ENCODE data around the gene UPK1A.
"Not testable (repeated sequence)": the region's sequence is repeated elsewhere in the genome, so short reads cannot be mapped to it uniquely, and the experiment has no call there.

UPK1A gene

GRCh38 chr19:35715981-35716800 lies 49.9 kb downstream of the UPK1A start:
- no peak for DNase-seq (ENCODE audit: low spot score in 2 of 2)
- Mint-ChIP-seq H3K27ac (peak overlapping the region; percentile 99), H3K9me3 (no peaks in the 10 kb centered on the region), H3K36me3 (peaks cover 98% of the 10 kb centered on the region), H3K4me3 (peak overlapping the region; percentile 99), H3K4me1 (peaks cover 69% of the 10 kb centered on the region)
- no peak for ATAC-seq

DNA sequence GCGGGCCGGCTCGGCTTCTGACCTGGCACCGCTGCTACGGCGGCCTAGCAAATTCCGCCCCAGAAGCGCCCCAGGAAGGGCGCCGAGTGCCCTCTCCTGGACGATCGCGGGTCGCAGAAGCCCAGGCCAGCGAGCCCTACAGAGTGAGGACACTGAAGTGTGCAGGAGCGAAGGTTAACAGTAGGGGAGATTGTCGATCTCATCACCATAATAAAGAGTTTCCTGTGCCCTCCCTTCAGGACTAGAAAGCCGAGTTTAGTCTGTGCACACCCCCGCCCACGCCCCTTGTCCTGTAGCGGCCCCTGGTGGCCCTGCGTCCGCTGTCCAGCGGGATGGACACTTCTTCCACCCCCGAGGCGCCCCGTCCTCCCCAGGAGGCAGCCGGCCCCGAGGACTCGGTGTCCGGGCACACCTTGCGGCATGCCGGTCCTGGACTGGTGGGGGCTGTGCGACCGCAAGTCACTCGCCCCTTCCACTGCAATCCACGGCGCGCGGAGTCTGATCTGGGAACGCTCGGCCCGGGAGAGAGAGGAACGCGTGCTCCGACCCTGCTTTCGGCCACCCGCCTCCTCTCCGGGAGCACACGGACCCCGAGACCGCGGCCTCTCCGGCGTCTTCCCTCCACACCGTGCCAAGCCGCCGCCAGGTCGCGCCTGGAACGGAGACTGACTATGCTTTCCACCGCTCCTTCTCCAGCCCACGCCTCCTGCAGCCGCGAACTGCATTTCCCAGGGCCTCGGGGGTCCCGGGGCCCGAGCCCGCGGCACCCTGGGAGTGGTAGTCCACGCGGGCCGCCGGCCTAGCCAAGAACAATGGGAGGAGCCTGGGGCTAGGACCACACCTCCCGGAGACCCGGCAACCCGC lies 50.7 kb downstream of the UPK1A start:
- H3K36me3 Mint-ChIP-seq = peaks cover 98% of the 10 kb centered on the region
- peaks cover 71% of the 10 kb centered on the region for H3K4me1 Mint-ChIP-seq
- H3K9me3 Mint-ChIP-seq = no peaks in the 10 kb centered on the region
- ATAC-seq (peak; percentile 71), DNase-seq (ENCODE audit: low spot score in 2 of 2) (peak; percentile 77 to 97)
- H3K4me3 Mint-ChIP-seq = peak overlapping the region; percentile 99
- peak overlapping the region; percentile 99 for H3K27ac Mint-ChIP-seq

GRCh38 chr19:35717665-35718344 lies 51.5 kb downstream of the UPK1A start, which contains the start of gene KMT2B:
Gene KMT2B (plus strand): TSS chr19:35718003. CDS start chr19:35718019, 16 bp downstream.
- peak within 1 kb of the TSS; percentile 99 for H3K27ac Mint-ChIP-seq
- peak in 1 of 2 donors; percentile 88 for DNase-seq (ENCODE audit: low spot score in 2 of 2)
- peaks cover 71% of the 10 kb centered on the region for H3K4me1 Mint-ChIP-seq
- peak; percentile 4 for ATAC-seq
- peaks cover 98% of the 10 kb centered on the region for H3K36me3 Mint-ChIP-seq
- H3K4me3 Mint-ChIP-seq = peak within 1 kb of the TSS; percentile 99
- no peaks in the 10 kb centered on the region for H3K9me3 Mint-ChIP-seq

DNA sequence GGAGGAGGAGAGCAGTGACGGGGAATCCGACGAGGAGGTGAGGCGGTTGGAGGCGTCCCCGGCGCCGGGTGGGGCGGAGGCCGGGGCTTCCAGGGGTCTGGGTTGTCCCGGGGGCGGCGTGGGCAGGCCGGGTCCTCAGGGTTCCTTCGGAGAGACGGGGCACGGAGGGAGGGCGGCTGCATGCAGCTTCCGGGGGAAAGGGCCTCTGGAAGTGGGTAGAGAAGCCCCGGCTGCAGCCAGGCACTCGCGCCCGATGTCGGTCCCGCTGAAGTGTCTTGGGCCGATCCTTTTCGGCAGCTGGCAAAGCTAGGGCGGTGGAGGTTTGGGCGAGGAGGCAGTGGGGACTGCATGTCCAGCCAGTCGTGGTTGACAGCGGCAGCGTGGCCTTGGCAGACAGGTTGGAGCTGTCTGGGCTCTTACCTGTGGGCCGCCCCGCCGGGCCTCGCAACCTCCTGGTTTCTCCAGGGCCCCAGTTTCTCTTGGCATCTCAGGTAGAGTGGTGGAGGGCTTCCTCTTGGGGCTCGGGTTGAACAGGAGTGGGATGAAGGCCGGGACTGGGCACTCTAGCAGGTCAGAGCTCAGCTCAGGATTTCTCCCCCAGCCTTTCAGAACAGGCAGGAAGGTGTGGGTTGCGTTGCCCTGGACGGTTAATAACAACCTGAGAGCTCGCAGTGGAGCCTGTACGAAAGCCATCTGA lies 52.2 kb downstream of the UPK1A start:
- peak; percentile 4 for ATAC-seq
- Mint-ChIP-seq H3K4me1 (peaks cover 67% of the 10 kb centered on the region), H3K27ac (peak overlapping the region; percentile 94)

GRCh38 chr19:35719402-35720162 lies 53.3 kb downstream of the UPK1A start:
- no peak for ATAC-seq
- Mint-ChIP-seq H3K36me3 (peaks cover 98% of the 10 kb centered on the region), H3K27ac (peak overlapping the region; percentile 94), H3K9me3 (no peaks in the 10 kb centered on the region), H3K4me1 (peaks cover 64% of the 10 kb centered on the region), H3K4me3 (peak overlapping the region; percentile 81)
- no peak for DNase-seq (ENCODE audit: low spot score in 2 of 2)

More for the DNA sequence above, 52.2 kb downstream of the UPK1A start:
- Mint-ChIP-seq H3K9me3 (no peaks in the 10 kb centered on the region), H3K4me3 (peak overlapping the region; percentile 81), H3K36me3 (peaks cover 98% of the 10 kb centered on the region)
- peak; percentile 56 to 85 for DNase-seq (ENCODE audit: low spot score in 2 of 2)

- H3K4me3 Mint-ChIP-seq = peak overlapping the region; percentile 81
- peak overlapping the region; percentile 94 for H3K27ac Mint-ChIP-seq
- peaks cover 59% of the 10 kb centered on the region for H3K4me1 Mint-ChIP-seq
- H3K36me3 Mint-ChIP-seq = peaks cover 98% of the 10 kb centered on the region
- no peaks in the 10 kb centered on the region for H3K9me3 Mint-ChIP-seq
- no peak for ATAC-seq
- no peak for DNase-seq (ENCODE audit: low spot score in 2 of 2)
These were observed 53.8 kb downstream of the UPK1A start for GRCh38 chr19:35720163-35720524.

GRCh38 chr19:35720648-35721047 lies 54.3 kb downstream of the UPK1A start:
- H3K4me1 Mint-ChIP-seq = peaks cover 58% of the 10 kb centered on the region
- H3K36me3 Mint-ChIP-seq = peaks cover 98% of the 10 kb centered on the region
- ATAC-seq = no peak

DNA sequence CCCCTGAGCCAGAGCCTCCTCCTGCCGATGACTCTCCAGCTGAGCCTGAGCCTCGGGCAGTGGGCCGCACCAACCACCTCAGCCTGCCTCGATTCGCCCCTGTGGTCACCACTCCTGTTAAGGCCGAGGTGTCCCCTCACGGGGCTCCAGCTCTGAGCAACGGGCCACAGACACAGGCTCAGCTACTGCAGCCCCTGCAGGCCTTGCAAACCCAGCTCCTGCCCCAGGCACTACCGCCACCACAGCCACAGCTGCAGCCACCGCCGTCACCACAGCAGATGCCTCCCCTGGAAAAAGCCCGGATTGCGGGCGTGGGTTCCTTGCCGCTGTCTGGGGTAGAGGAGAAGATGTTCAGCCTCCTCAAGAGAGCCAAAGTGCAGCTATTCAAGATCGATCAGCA lies 55.1 kb downstream of the UPK1A start:
- Mint-ChIP-seq H3K27ac (peak overlapping the region; percentile 94), H3K4me3 (peak overlapping the region; percentile 81), H3K9me3 (no peaks in the 10 kb centered on the region), H3K4me1 (peaks cover 57% of the 10 kb centered on the region), H3K36me3 (peaks cover 98% of the 10 kb centered on the region)
- no peak for DNase-seq (ENCODE audit: low spot score in 2 of 2)
- no peak for ATAC-seq

More at GRCh38 chr19:35720648-35721047, 54.3 kb downstream of the UPK1A start:
- no peak for DNase-seq (ENCODE audit: low spot score in 2 of 2)
- H3K9me3 Mint-ChIP-seq = no peaks in the 10 kb centered on the region
- peak overlapping the region; percentile 94 for H3K27ac Mint-ChIP-seq
- H3K4me3 Mint-ChIP-seq = peak overlapping the region; percentile 81

- H3K4me3 Mint-ChIP-seq = no peak overlapping the region
- H3K36me3 Mint-ChIP-seq = peaks cover 98% of the 10 kb centered on the region
- no peak for DNase-seq (ENCODE audit: low spot score in 2 of 2)
- H3K27ac Mint-ChIP-seq = peak overlapping the region; percentile 94
- ATAC-seq = no peak
- no peaks in the 10 kb centered on the region for H3K9me3 Mint-ChIP-seq
- peaks cover 52% of the 10 kb centered on the region for H3K4me1 Mint-ChIP-seq
These were observed 56.1 kb downstream of the UPK1A start for GRCh38 chr19:35722461-35722860.

DNA sequence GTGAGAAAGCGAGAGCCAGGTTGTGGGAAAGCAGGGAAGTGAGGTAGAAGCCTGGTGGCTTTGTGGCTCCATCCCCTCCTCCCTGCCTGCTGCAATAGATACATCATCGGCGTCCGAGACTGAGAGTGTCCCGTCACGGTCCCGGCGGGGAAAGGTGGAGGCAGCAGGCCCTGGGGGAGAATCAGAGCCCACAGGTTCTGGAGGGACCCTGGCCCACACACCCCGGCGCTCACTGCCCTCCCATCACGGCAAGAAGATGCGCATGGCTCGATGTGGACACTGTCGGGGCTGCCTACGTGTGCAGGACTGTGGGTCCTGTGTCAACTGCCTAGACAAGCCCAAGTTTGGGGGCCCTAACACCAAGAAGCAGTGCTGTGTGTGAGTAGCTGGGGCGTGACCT lies 56.6 kb downstream of the UPK1A start:
- Mint-ChIP-seq H3K27ac (peak overlapping the region; percentile 94), H3K36me3 (peaks cover 99% of the 10 kb centered on the region), H3K9me3 (no peaks in the 10 kb centered on the region), H3K4me1 (peaks cover 52% of the 10 kb centered on the region), H3K4me3 (no peak overlapping the region)
- no peak for DNase-seq (ENCODE audit: low spot score in 2 of 2)
- ATAC-seq = no peak

DNA sequence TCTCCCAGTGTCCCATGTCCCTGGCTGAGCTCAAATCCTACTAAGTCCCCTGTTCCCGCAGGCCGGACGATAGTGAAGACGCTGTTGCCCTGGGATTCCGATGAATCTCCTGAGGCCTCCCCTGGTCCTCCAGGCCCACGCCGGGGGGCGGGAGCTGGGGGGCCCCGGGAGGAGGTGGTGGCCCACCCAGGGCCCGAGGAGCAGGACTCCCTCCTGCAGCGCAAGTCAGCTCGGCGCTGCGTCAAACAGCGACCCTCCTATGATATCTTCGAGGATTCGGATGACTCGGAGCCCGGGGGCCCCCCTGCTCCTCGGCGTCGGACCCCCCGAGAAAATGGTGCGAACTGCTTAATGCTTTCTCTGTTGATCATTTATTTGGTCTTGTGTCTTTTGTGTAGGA lies 57.4 kb downstream of the UPK1A start:
- H3K4me1 Mint-ChIP-seq = peaks cover 49% of the 10 kb centered on the region
- H3K4me3 Mint-ChIP-seq = no peak overlapping the region
- DNase-seq (ENCODE audit: low spot score in 2 of 2) (no peak), ATAC-seq (no peak)
- no peaks in the 10 kb centered on the region for H3K9me3 Mint-ChIP-seq
- H3K27ac Mint-ChIP-seq = peak overlapping the region; percentile 94
- H3K36me3 Mint-ChIP-seq = peaks cover 100% of the 10 kb centered on the region

GRCh38 chr19:35724132-35724531 lies 57.8 kb downstream of the UPK1A start:
- ATAC-seq; DNase-seq (ENCODE audit: low spot score in 2 of 2); H3K9me3 Mint-ChIP-seq; H3K4me3 Mint-ChIP-seq: not testable (repeated sequence)
- Mint-ChIP-seq H3K4me1 (peaks cover 44% of the 10 kb centered on the region), H3K27ac (peak overlapping the region; percentile 94), H3K36me3 (peaks cover 100% of the 10 kb centered on the region)

DNA sequence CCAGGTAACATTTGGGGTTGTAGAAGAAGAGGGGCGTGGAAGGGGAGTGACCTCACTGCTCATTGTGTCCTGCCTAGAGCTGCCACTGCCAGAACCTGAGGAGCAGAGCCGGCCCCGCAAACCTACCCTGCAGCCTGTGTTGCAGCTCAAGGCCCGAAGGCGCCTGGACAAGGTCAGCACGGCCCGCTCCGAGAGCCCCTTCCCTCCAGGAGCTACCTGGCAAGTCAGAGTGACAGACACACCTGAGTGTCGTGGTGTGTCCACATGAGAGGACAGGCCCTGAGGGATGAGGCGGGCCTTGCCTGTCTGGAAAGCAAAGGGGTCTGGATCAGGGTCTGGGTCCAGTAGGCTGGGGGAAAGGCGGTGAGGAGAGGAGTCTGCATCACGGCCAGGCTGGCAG lies 58.2 kb downstream of the UPK1A start:
- H3K4me3 Mint-ChIP-seq = no peak overlapping the region
- ATAC-seq = no peak
- H3K27ac Mint-ChIP-seq = peak overlapping the region; percentile 94
- no peak for DNase-seq (ENCODE audit: low spot score in 2 of 2)
- H3K9me3 Mint-ChIP-seq = no peaks in the 10 kb centered on the region
- H3K36me3 Mint-ChIP-seq = peaks cover 100% of the 10 kb centered on the region
- peaks cover 40% of the 10 kb centered on the region for H3K4me1 Mint-ChIP-seq

Measured in stimulated activated effector memory CD8-positive, alpha-beta T cell treated with anti-CD3 and anti-CD28 coated beads, Interleukin-12 subunit alpha, Interleukin-12 subunit beta, amount 100 ng/mL, for 72 hours (primary cell).